ENCODE data around the gene NMUR2.
A peak's percentile ranks its signal among the peaks of the same experiment; 100 is the strongest.

The NMUR2 gene

GRCh38 chr5:152369298-152369697 lies 35.8 kb downstream of the NMUR2 start:
- DNase-seq (ENCODE audit: low spot score) = no peak

GRCh38 chr5:152367554-152367953 lies 37.5 kb downstream of the NMUR2 start:
- no peak for DNase-seq (ENCODE audit: low spot score)

- DNase-seq (ENCODE audit: low spot score) = no peak
Measured at GRCh38 chr5:152366716-152367115, 38.4 kb downstream of the NMUR2 start.

GRCh38 chr5:152364899-152365298 lies 40.2 kb downstream of the NMUR2 start:
- DNase-seq (ENCODE audit: low spot score) = no peak

- DNase-seq (ENCODE audit: low spot score) = no peak
Measured at GRCh38 chr5:152364172-152364571, 40.9 kb downstream of the NMUR2 start.

GRCh38 chr5:152358861-152359568 lies 46.1 kb downstream of the NMUR2 start:
- DNase-seq (ENCODE audit: low spot score) = no peak

- DNase-seq (ENCODE audit: low spot score) = no peak
Measured at GRCh38 chr5:152356506-152356905, 48.6 kb downstream of the NMUR2 start.

- no peak for DNase-seq (ENCODE audit: low spot score)
Measured at GRCh38 chr5:152355061-152355460, 50.0 kb downstream of the NMUR2 start.

GRCh38 chr5:152353001-152353400 lies 52.1 kb downstream of the NMUR2 start:
- DNase-seq (ENCODE audit: low spot score) = no peak

GRCh38 chr5:152349683-152350526 lies 55.2 kb downstream of the NMUR2 start:
- peak; percentile 10 for DNase-seq (ENCODE audit: low spot score)
